ENCODE measurements around the gene NFE2L1. TPM values are rescaled to one million over a fixed set of nuclear protein-coding genes. Genes with fewer than 3 reads are reported as not detected.

The NFE2L1 gene
- total and polyA plus RNA-seq, 9 of the 15 experiments (the other 6 are each of a cell fraction or from before 2014, with no cell fraction given) = 2.0 to 68.6 (median 39.7) TPM

GRCh38 chr17:48051706-48052486 is 3.7 kb downstream of the NFE2L1 start (continued):
- peak; percentile 86 to 92 for TF ChIP-seq MNT (conservative IDR thresholded peaks at IDR 0.05)
- TF ChIP-seq CHD1 (IDR thresholded peaks at IDR 0.05; ENCODE audit: low read length) = no peak
- peak; percentile 79 for TF ChIP-seq TCF3 (CRISPR knock-in tag; IDR thresholded peaks at IDR 0.05)
- peak; percentile 34; the same call in 1 of the 2 replicates for TF ChIP-seq MTA3 (IDR thresholded peaks at IDR 0.05; ENCODE audit: borderline replicate concordance)
- no peak for TF ChIP-seq ZKSCAN1 (IDR thresholded peaks at IDR 0.05; ENCODE audit: low read depth, low read length)
- TF ChIP-seq DPF2 (IDR thresholded peaks at IDR 0.05) = peak; percentile 52; the same call in 1 of the 2 replicates
- no peak for TF ChIP-seq MITF (IDR thresholded peaks at IDR 0.05)
- 0 out of 2 replicates have a peak, but pooled peaks have one; percentile 46 for TF ChIP-seq ZNF740 (CRISPR knock-in tag; IDR thresholded peaks at IDR 0.05)
- TF ChIP-seq ZNF740 (tag; IDR thresholded peaks at IDR 0.05) = 0 out of 4 replicates have a peak, but pooled peaks of 1 of the 2 experiments have one; percentile 25
- peak; percentile 62; the same call in 1 of the 2 replicates for TF ChIP-seq RNF2 (IDR thresholded peaks at IDR 0.05)
- peak; percentile 58 for TF ChIP-seq PKNOX1 (IDR thresholded peaks at IDR 0.05)
- TF ChIP-seq TEAD1 (CRISPR knock-in tag; IDR thresholded peaks at IDR 0.05) = peak in 1 of 2 experiments; percentile 65; a peak in 2 of 4 replicates
- TF ChIP-seq FOXK2 (conservative IDR thresholded peaks at IDR 0.05 in 1 of 2, IDR thresholded peaks at IDR 0.05 in 1 of 2; ENCODE audit: low read depth in 2 of 2) = peak; percentile 95 to 97
- no peak for TF ChIP-seq NR2C2 (CRISPR knock-in tag; IDR thresholded peaks at IDR 0.05)
- TF ChIP-seq NR2C2 (tag; IDR thresholded peaks at IDR 0.05) = peak; percentile 22; the same call in 1 of the 2 replicates
- no peak for TF ChIP-seq FOXO4 (CRISPR knock-in tag; IDR thresholded peaks at IDR 0.05)
- TF ChIP-seq ETS1 (conservative IDR thresholded peaks at IDR 0.05; ENCODE audit: control insufficient read depth, low read depth, low read length) = no peak
- TF ChIP-seq ZNF24 (IDR thresholded peaks at IDR 0.05) = no peak
- 0 out of 2 replicates have a peak, but pooled peaks have one; percentile 39 for TF ChIP-seq CHD2 (IDR thresholded peaks at IDR 0.05; ENCODE audit: low read depth, low read length)
- TF ChIP-seq CBFA2T3 (IDR thresholded peaks at IDR 0.05) = peak; percentile 69
